Bladder microvascular endothelial cell (primary cell): ENCODE measurements around the gene OR2T29. TPM values are rescaled to one million over a fixed set of nuclear protein-coding genes. Genes with fewer than 3 reads are reported as not detected.

Experiments
- total RNA-seq: library from RNA; depleted of rRNA; stranded (reverse); fragments of >200 nt; gene quantifications from 2 replicates; pipeline ENCODE4 v1.2.3, GENCODE V29; 2014

OR2T29 gene, protein sequence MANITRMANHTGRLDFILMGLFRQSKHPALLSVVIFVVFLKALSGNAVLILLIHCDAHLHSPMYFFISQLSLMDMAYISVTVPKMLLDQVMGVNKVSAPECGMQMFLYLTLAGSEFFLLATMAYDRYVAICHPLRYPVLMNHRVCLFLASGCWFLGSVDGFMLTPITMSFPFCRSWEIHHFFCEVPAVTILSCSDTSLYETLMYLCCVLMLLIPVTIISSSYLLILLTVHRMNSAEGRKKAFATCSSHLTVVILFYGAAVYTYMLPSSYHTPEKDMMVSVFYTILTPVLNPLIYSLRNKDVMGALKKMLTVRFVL
- not detected in 2 replicates for total RNA-seq

DNA sequence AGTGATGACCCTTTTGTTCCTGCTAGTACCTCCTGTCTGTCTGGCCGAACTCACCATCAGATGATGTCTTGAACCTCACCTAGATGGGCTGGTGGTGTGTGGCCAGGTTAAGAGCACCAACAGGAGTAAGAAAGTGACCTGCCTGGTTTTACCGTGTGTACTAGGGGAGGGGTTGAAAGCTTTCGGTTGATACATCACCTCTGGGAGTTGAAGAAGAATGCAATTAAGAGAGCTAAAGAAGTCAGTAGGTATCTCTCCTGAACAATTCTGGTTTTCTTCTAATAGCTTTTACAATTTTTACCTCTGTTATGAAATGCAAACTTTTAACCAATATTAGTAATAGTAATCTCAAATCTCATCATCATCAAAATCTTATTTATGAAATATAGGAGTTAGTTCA lies at the start of gene OR2T29:
OR2T29 (minus strand) TSS at position 101 of the 400 bp plus-strand sequence. CDS start 3,281 bp downstream, outside the sequence.

DNA sequence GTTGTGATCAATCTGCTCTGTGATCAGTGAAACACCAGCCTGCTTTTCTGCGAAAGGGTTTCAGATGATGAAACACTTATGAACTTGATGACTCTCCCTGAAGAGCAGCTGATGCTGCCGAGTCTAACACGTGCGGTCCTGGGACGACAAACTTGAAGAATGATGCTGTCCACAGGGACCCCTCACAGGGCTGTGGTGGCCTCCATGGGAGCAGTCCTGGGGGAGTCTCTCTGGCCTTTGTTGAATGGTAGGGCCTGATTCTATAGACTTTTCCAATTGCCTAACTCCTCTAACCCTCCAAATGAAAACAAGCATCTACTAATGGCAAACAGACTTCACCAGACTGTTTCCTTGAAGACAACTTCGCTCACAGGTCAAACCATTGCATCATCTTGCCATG lies 35.0 kb upstream of the OR2T29 start, which contains the start of gene OR2T10:
OR2T10 (minus strand) TSS at position 112 of the 400 bp plus-strand sequence. CDS start 3,932 bp downstream, outside the sequence.

DNA sequence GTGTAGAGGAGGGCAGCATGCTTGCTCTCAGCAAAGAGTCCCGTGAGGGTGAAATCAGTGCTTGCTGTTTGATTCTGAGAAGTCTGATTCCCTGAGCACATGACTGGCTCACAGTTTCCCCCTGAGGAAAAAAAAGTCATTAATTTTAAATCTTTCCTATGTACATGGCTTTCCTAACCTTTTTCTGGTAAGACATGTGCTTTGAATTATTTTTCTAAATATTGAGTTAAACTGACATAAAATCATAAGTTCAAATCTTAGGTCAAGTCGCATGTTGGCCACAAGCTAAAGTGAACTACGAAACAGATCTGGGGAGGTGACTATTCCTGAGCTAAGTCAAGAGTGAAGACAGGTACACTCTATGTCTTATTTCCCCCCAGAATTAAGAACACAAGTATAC lies 12.1 kb upstream of the OR2T29 start, which contains the start of gene OR2T34:
OR2T34 (minus strand) TSS at position 101 of the 400 bp plus-strand sequence; CDS start at position 101, 0 bp downstream.

DNA sequence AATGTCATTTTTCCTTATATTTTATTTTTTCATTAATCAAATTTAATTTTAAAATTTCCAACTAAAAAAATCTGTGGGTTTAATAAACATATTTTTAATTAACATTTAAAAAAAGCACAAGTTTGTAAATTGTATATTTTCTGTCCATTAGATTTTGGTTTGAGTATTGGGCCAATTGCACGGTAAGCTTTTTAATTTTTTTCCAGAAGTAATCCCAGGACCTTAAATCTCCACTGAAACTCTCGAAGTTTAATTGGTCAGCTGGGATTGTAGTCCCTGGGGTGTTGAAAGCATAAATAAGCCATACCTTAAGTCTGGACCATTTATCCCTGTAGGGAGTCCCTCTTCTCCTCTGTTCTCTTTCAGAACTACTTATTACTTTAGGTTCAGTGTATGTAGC lies 54.8 kb downstream of the OR2T29 start, which contains the start of gene OR2G6:
OR2G6 (plus strand) TSS at position 301 of the 400 bp plus-strand sequence. CDS start 13,574 bp downstream, outside the sequence.

Other genes starting within 250 kb of the OR2T29 start
- not detected in 2 replicates for gene OR2M7, start 238.2 kb downstream of the OR2T29 start, total RNA-seq
- not detected in 2 replicates for gene OR14C36, start 214.0 kb downstream of the OR2T29 start, total RNA-seq
- not detected in 2 replicates for gene OR2T4, start 201.1 kb downstream of the OR2T29 start, total RNA-seq
- not detected in 2 replicates for gene OR2T6, start 187.0 kb downstream of the OR2T29 start, total RNA-seq
- not detected in 2 replicates for gene OR2T1, start 159.7 kb downstream of the OR2T29 start, total RNA-seq
- not detected in 2 replicates for gene OR2T2, start 117.1 kb downstream of the OR2T29 start, total RNA-seq
- gene OR2T3, start 89.4 kb downstream of the OR2T29 start, total RNA-seq, result not detected in 2 replicates
- gene OR2T5, start 74.2 kb downstream of the OR2T29 start, total RNA-seq, result not detected in 2 replicates
- gene OR2G6, start 54.7 kb downstream of the OR2T29 start, total RNA-seq, result not detected in 2 replicates
- gene OR2T34, start 12.0 kb upstream of the OR2T29 start, total RNA-seq, result not detected in 2 replicates
- not detected in 2 replicates for gene OR2T10, start 34.9 kb upstream of the OR2T29 start, total RNA-seq
- gene OR2T11, start 72.3 kb upstream of the OR2T29 start, total RNA-seq, result not detected in 2 replicates
- not detected in 2 replicates for gene OR2T35, start 82.5 kb upstream of the OR2T29 start, total RNA-seq
- gene OR2T27, start 92.8 kb upstream of the OR2T29 start, total RNA-seq, result not detected in 2 replicates
- not detected in 2 replicates for gene OR14I1, start 140.0 kb upstream of the OR2T29 start, total RNA-seq
- not detected in 2 replicates for gene LYPD8, start 193.0 kb upstream of the OR2T29 start, total RNA-seq